COLO668 (cell line): ENCODE measurements around the gene IGFLR1.

Experiments
- DNase-seq: peaks from one replicate; lab custom pipeline; 2025; ENCODE audit not compliant: unreplicated experiment; lab: John Stamatoyannopoulos, UW

Gene IGFLR1

GRCh38 chr19:35739275-35740107 is 2.8 kb downstream of the IGFLR1 start:
- DNase-seq: no peak

- DNase-seq: no peak
Measured at GRCh38 chr19:35738887-35739229, 3.4 kb downstream of the IGFLR1 start.

- DNase-seq: no peak
Measured at GRCh38 chr19:35738021-35738886, 4.0 kb downstream of the IGFLR1 start.

- no peak for DNase-seq
Measured at GRCh38 chr19:35736913-35737886, 5.1 kb downstream of the IGFLR1 start.

- DNase-seq: no peak
Measured at GRCh38 chr19:35734889-35735288, 7.4 kb downstream of the IGFLR1 start.

- DNase-seq: no peak
Measured at GRCh38 chr19:35734273-35734672, 8.0 kb downstream of the IGFLR1 start.

- no peak for DNase-seq
Measured at GRCh38 chr19:35733180-35734125, 8.8 kb downstream of the IGFLR1 start.

GRCh38 chr19:35732540-35733179 is 9.6 kb downstream of the IGFLR1 start:
- no peak for DNase-seq

- no peak for DNase-seq
Measured at GRCh38 chr19:35731779-35732405, 10.4 kb downstream of the IGFLR1 start.

- DNase-seq: no peak
Measured at GRCh38 chr19:35731353-35731752, 10.9 kb downstream of the IGFLR1 start.

GRCh38 chr19:35730326-35730725 is 11.9 kb downstream of the IGFLR1 start:
- no peak for DNase-seq

GRCh38 chr19:35729763-35730162 is 12.5 kb downstream of the IGFLR1 start:
- no peak for DNase-seq

- no peak for DNase-seq
Measured at GRCh38 chr19:35729021-35729420, 13.2 kb downstream of the IGFLR1 start.

GRCh38 chr19:35727956-35728706 is 14.1 kb downstream of the IGFLR1 start:
- DNase-seq: no peak

GRCh38 chr19:35727053-35727955 is 14.9 kb downstream of the IGFLR1 start:
- no peak for DNase-seq

- DNase-seq: no peak
Measured at GRCh38 chr19:35725216-35725861, 16.9 kb downstream of the IGFLR1 start.

- no peak for DNase-seq
Measured at GRCh38 chr19:35724560-35724959, 17.7 kb downstream of the IGFLR1 start.
